SH-SY5Y (cell line): ENCODE data around the gene MCMBP.

Experiments used
- GATA2 ChIP-seq: IDR thresholded peaks from 2 replicates; pipeline ENCODE4 v1.6.1; 2011; ENCODE audit warnings: mild to moderate bottlenecking, low read depth, low read length
- GATA3 ChIP-seq: IDR thresholded peaks from 2 replicates; pipeline ENCODE4 v1.6.1; 2011; ENCODE audit warnings: low read depth, mild to moderate bottlenecking, low read length, moderate library complexity

GRCh38 chr10:119803264-119803663, 69.4 kb downstream of the MCMBP start:
- TF ChIP-seq GATA2 (no peak), GATA3 (no peak)
